ENCODE results near the gene KCNE1.

KCNE1 gene

GRCh38 chr21:34531399-34531798 lies 19.4 kb upstream of the KCNE1 start:
- no peak for ATAC-seq
- TF ChIP-seq CREB5 (CRISPR knock-in tag; IDR thresholded peaks at IDR 0.05; ENCODE audit: low read depth) (no peak), BACH2 (CRISPR knock-in tag; IDR thresholded peaks at IDR 0.05; ENCODE audit: borderline replicate concordance) (no peak), OSR1 (CRISPR knock-in tag; IDR thresholded peaks at IDR 0.05) (no peak), RARB (CRISPR knock-in tag; IDR thresholded peaks at IDR 0.05) (no peak), TOX (CRISPR knock-in tag; IDR thresholded peaks at IDR 0.05; ENCODE audit: borderline replicate concordance) (no peak), SNAI2 (CRISPR knock-in tag; IDR thresholded peaks at IDR 0.05) (no peak), TCF4 (CRISPR knock-in tag; IDR thresholded peaks at IDR 0.05; ENCODE audit: borderline replicate concordance) (no peak), ZFP3 (CRISPR knock-in tag; IDR thresholded peaks at IDR 0.05) (no peak), TSHZ2 (CRISPR knock-in tag; IDR thresholded peaks at IDR 0.05) (no peak), ZNF70 (CRISPR knock-in tag; IDR thresholded peaks at IDR 0.05) (no peak), ZNF8 (CRISPR knock-in tag; IDR thresholded peaks at IDR 0.05) (no peak)

GRCh38 chr21:34530261-34530660 lies 18.3 kb upstream of the KCNE1 start:
- TF ChIP-seq ISL1 (CRISPR knock-in tag; IDR thresholded peaks at IDR 0.05) = peak; percentile 71
- TF ChIP-seq OSR1 (CRISPR knock-in tag; IDR thresholded peaks at IDR 0.05) = no peak
- no peak; the same call in 2 of the 3 replicates for ATAC-seq

GRCh38 chr21:34528131-34528561 lies 16.1 kb upstream of the KCNE1 start:
- TF ChIP-seq OSR1 (CRISPR knock-in tag; IDR thresholded peaks at IDR 0.05) (no peak), ISL1 (CRISPR knock-in tag; IDR thresholded peaks at IDR 0.05) (no peak), TCF4 (CRISPR knock-in tag; IDR thresholded peaks at IDR 0.05; ENCODE audit: borderline replicate concordance) (no peak), ZC3H10 (CRISPR knock-in tag; IDR thresholded peaks at IDR 0.05) (no peak), GLIS3 (CRISPR knock-in tag; IDR thresholded peaks at IDR 0.05) (no peak), ZNF8 (CRISPR knock-in tag; IDR thresholded peaks at IDR 0.05) (no peak), TSHZ2 (CRISPR knock-in tag; IDR thresholded peaks at IDR 0.05) (no peak), BACH2 (CRISPR knock-in tag; IDR thresholded peaks at IDR 0.05; ENCODE audit: borderline replicate concordance) (no peak), ARNTL (CRISPR knock-in tag; IDR thresholded peaks at IDR 0.05; ENCODE audit: borderline replicate concordance, low read depth) (no peak), ZFP30 (CRISPR knock-in tag; IDR thresholded peaks at IDR 0.05) (no peak), TOX (CRISPR knock-in tag; IDR thresholded peaks at IDR 0.05; ENCODE audit: borderline replicate concordance) (no peak)
- ATAC-seq = no peak

- ATAC-seq = peak; percentile 96
- TF ChIP-seq CSDC2 (CRISPR knock-in tag; IDR thresholded peaks at IDR 0.05) (peak; percentile 59; the same call in 1 of the 2 replicates), TCF4 (CRISPR knock-in tag; IDR thresholded peaks at IDR 0.05; ENCODE audit: borderline replicate concordance) (no peak), ZC3H10 (CRISPR knock-in tag; IDR thresholded peaks at IDR 0.05) (no peak), CREB5 (CRISPR knock-in tag; IDR thresholded peaks at IDR 0.05; ENCODE audit: low read depth) (peak; percentile 59; the same call in 1 of the 2 replicates), PPARA (CRISPR knock-in tag; IDR thresholded peaks at IDR 0.05; ENCODE audit: borderline replicate concordance) (no peak), ISL1 (CRISPR knock-in tag; IDR thresholded peaks at IDR 0.05) (peak; percentile 57), SNAI2 (CRISPR knock-in tag; IDR thresholded peaks at IDR 0.05) (no peak), RARB (CRISPR knock-in tag; IDR thresholded peaks at IDR 0.05) (no peak), ARNTL (CRISPR knock-in tag; IDR thresholded peaks at IDR 0.05; ENCODE audit: borderline replicate concordance, low read depth) (no peak), TSHZ2 (CRISPR knock-in tag; IDR thresholded peaks at IDR 0.05) (no peak), ZFP3 (CRISPR knock-in tag; IDR thresholded peaks at IDR 0.05) (peak; percentile 63; the same call in 1 of the 2 replicates), ZNF565 (CRISPR knock-in tag; conservative IDR thresholded peaks at IDR 0.05; ENCODE audit: low read depth) (no peak), PATZ1 (CRISPR knock-in tag; IDR thresholded peaks at IDR 0.05; ENCODE audit: borderline replicate concordance) (peak; percentile 69; the same call in 1 of the 2 replicates)
Measured at GRCh38 chr21:34526618-34527290, 14.7 kb upstream of the KCNE1 start.

Data from SK-N-SH treated with all-trans-retinoic acid at 6 μM for 48 hours (cell line).